Measurements from ENCODE around the gene EDARADD. TPM values are rescaled to one million over a fixed set of nuclear protein-coding genes. Genes with fewer than 3 reads are reported as not detected.

The EDARADD gene
- total RNA-seq, 1 experiment from 2014 or later, result 0.30 TPM

DNA sequence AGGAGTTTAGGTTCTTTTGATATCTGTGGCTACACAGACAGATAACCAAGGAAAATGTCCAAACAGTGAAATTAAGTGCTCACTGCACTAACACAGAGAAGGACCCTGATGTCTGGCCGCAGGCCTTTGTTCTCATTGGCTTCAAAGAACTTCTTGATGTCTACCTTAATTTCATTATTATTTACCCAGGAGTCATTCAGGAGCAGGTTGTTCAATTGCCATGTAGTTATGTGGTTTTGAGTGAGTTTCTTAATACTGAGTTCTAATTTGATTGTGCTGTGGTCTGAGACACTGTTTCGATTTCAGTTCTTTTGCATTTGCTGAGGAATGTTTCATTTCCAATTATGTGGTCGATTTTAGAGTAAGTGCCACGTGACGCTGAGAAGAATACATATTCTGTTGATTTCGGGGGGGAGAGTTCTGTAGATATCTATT, 114.5 kb downstream of the EDARADD start:
- H3K4me2 ChIP-seq (ENCODE audit: low read length), result no peak overlapping the region
- H3K9ac ChIP-seq (ENCODE audit: low read length), result no peak overlapping the region
- no peak for TF ChIP-seq EZH2 (IDR thresholded peaks at IDR 0.05)
- TF ChIP-seq TCF7L2 (IDR thresholded peaks at IDR 0.05; ENCODE audit: borderline replicate concordance, extremely low read depth, insufficient read depth, insufficient read length), result no peak
- TF ChIP-seq, protein P1, sequence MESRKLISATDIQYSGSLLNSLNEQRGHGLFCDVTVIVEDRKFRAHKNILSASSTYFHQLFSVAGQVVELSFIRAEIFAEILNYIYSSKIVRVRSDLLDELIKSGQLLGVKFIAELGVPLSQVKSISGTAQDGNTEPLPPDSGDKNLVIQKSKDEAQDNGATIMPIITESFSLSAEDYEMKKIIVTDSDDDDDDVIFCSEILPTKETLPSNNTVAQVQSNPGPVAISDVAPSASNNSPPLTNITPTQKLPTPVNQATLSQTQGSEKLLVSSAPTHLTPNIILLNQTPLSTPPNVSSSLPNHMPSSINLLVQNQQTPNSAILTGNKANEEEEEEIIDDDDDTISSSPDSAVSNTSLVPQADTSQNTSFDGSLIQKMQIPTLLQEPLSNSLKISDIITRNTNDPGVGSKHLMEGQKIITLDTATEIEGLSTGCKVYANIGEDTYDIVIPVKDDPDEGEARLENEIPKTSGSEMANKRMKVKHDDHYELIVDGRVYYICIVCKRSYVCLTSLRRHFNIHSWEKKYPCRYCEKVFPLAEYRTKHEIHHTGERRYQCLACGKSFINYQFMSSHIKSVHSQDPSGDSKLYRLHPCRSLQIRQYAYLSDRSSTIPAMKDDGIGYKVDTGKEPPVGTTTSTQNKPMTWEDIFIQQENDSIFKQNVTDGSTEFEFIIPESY (IDR thresholded peaks at IDR 0.05; ENCODE audit: extremely low read depth, insufficient replicate concordance, low read length), result no peak
- TF ChIP-seq ZFX (IDR thresholded peaks at IDR 0.05), result no peak
- TF ChIP-seq CBX3 (IDR thresholded peaks at IDR 0.05; ENCODE audit: low read depth), result no peak
- TF ChIP-seq, protein P2, sequence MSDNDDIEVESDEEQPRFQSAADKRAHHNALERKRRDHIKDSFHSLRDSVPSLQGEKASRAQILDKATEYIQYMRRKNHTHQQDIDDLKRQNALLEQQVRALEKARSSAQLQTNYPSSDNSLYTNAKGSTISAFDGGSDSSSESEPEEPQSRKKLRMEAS (IDR thresholded peaks at IDR 0.05), result no peak
- TF ChIP-seq SRF (IDR thresholded peaks at IDR 0.05; ENCODE audit: low read depth), result no peak
- no peak for TF ChIP-seq JUND (IDR thresholded peaks at IDR 0.05)
- no peak for TF ChIP-seq RAD21 (IDR thresholded peaks at IDR 0.05; ENCODE audit: low read depth)
- TF ChIP-seq CEBPB (IDR thresholded peaks at IDR 0.05; ENCODE audit: low read depth), result no peak
- H3K79me2 ChIP-seq (ENCODE audit: insufficient read depth, low read length), result no peaks in the 10 kb centered on the region
- intact Hi-C loops (cut with micrococcal nuclease), result no loop called here
- POLR2A ChIA-PET, result no interaction called here
- peaks cover 4 to 6% of the 10 kb centered on the region in 2 experiments for H3K4me1 ChIP-seq (ENCODE audit: control insufficient read depth in 1 of 2, insufficient read depth in 2 of 2, low read length in 2 of 2)
- no peaks in the 10 kb centered on the region for H3K9me2 ChIP-seq (ENCODE audit: insufficient read depth)
- no peak overlapping the region for H2AFZ ChIP-seq (ENCODE audit: low read depth, low read length, poor library complexity, severe bottlenecking)
- no peaks in the 10 kb centered on the region for H3K27me3 ChIP-seq (ENCODE audit: insufficient read depth, low read length)
- CTCF ChIA-PET, result no interaction called here
- no peak overlapping the region for H3K27ac ChIP-seq (ENCODE audit: low read depth, low read length)
- H4K20me1 ChIP-seq (ENCODE audit: insufficient read depth), result no peaks in the 10 kb centered on the region
- no TSS peak for BruUV-seq (replicated peaks)
- no peaks in the 10 kb centered on the region for H3K9me3 ChIP-seq (ENCODE audit: control insufficient read depth in 1 of 2, insufficient read depth in 1 of 2, low read depth in 1 of 2, low read length in 2 of 2)
- RAD21 ChIA-PET (ENCODE audit: low non-redundant PET in 1 of 2, low total read pairs in 2 of 2, uncharacterized antibody in 2 of 2, unreplicated experiment in 2 of 2), result no interaction called here
- DNase-seq (ENCODE audit: low read depth, low spot score) (no peak), ATAC-seq (no peak)
- no peak overlapping the region for H3K4me3 ChIP-seq (replicated peaks in 1 of 2; ENCODE audit: low read depth in 1 of 2, low read length in 2 of 2)
- H3K36me3 ChIP-seq (ENCODE audit: control insufficient read depth in 1 of 2, insufficient read depth in 2 of 2, low read length in 2 of 2), result no peaks in the 10 kb centered on the region

Data from HCT116 (cell line).